NCI-H345 treated with DMSO at 0.1 percent for 48 hours (cell line): ENCODE measurements around the gene TAS2R9.
"Not testable (repeated sequence)": the region's sequence is repeated elsewhere in the genome, so short reads cannot be mapped to it uniquely, and the experiment has no call there.

Source experiments
- DNase-seq: peaks from one replicate; lab custom pipeline; 2025; ENCODE audit not compliant: unreplicated experiment; lab: John Stamatoyannopoulos, UW

TAS2R9 gene, protein sequence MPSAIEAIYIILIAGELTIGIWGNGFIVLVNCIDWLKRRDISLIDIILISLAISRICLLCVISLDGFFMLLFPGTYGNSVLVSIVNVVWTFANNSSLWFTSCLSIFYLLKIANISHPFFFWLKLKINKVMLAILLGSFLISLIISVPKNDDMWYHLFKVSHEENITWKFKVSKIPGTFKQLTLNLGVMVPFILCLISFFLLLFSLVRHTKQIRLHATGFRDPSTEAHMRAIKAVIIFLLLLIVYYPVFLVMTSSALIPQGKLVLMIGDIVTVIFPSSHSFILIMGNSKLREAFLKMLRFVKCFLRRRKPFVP

DNA sequence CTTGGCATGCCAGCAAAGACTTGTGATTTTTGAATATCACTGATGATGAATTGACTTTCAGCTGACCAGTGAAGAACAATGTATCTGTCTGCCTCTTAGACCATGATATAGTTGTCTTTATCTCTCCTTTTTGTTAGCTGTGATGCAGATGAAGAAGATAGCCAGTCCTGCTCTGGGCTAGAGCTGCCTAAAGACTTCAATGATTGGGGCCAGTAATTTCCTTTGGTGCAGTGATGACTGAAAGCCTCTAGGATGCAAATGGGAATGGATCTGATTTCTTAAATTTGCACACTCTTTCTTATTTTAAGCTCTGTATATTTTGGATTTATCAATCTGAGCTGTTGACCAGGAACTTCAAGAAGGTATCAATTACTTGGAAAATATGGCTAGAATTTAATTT, at the start of gene TAS2R9:
Gene TAS2R9, minus strand, starts transcription at position 101 of the 400 bp plus-strand sequence. Its CDS starts 93 bp downstream, at position 8.
- DNase-seq, result no peak

DNA sequence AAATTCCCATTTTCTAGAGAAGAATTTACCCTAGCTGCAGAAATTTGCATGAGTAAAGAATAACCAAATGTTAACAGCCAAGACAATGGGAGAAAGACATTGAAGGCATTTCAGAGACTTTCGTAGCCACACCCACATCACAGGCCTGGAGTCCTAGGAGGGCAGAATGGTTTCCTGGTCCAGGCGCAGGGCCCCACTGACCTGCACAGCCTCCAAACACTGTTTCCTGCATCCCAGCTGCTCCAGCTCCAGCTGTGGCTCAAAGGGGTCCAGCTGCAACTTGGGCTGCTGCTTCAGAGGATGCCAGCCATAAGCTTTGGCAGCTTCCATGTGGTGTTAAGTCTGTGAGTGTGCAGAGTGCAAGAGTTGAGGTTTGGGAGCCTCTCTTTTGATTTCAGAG, 45.8 kb upstream of the TAS2R9 start:
- no peak for DNase-seq

DNA sequence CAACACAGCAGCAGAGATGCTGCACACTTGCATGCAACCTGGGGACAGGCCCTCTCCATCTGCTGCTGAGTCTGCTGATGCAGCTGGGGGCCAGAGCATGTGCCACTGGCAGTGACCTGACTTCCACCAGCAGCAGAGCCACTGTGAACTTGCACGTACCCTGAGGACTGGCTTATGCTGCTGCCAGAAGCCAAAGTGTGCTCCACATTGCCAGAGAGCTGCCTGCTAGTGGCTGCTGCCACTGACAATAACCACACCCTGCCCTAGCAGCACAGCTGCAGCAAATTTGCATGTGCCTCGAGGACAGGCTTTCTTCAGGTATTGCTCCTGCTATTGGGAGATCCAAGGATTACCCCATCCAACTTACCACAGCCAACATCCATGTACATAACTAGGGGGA, 43.8 kb upstream of the TAS2R9 start:
- DNase-seq, result no peak

DNA sequence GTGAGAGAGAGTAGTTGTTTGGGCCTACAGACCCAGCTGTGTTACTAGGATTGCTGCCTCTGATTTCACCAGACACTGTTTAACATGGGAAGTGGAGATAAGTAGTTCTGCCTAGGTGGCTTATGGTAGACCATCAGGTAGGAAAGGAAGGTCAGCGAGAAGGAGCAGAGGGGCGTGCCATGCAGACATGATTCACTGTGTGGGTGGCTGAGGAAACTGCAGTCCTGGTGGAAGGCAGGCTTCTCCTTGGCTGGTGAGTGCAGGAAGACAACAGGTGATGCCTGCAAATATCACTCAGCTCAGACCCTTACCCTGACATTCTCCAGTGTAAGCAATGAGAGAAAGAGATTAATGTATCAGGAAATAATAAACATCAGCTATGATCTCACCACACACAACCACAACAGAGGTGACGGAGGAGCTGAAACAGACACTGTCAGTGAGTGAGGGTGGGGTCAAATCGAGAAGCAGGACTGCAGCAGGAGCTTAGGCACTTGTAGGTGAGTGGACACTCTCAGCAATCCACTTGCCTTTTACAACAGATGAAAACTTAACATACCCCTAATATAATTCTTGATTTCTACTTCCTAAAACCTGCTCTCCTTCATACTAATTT, 41.4 kb upstream of the TAS2R9 start:
- DNase-seq, result no peak

DNA sequence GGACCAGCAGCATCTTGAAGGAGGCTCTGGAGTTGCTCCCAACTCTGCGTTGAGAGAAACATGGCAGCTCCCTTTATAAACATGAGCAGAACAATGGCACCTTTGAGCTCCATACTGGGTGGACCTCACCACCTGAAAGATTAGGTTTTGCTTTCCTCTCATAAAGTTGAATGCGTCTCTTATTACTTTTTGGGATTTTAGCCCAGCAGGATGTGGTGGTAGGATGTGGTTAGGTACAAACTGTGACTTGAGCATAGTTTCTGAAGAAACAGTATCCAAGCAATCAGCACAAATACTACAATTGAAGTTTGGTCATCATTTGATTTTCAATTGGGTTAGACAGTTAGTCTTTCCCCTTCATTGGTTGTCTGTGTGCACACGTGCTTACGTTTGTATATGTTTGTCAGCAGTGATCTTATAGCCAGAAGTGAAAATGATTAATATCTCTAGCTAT, 39.5 kb upstream of the TAS2R9 start, which contains the start of gene PRR4:
Gene PRR4, minus strand, starts transcription at position 51 of the 454 bp plus-strand sequence. Its CDS starts 38 bp downstream, at position 13.
- DNase-seq, result no peak

DNA sequence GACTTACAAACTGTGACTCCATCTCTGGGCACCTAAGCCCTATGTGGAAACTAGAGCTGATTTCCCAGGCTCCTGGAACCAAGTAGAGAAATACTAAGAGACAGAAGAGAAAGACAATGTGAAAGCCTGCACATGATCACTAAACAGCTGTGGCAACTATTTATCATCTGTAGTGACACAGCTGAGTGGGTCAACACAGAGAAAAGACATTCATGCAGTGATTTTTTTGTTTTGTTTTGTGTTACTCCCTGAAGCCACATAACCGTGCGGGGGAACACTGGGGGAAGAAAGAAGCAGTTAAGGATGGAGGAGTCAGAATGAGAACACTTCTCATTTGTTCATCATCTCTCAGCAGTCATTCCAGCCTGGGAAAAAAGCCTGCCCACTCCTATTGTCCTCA, 37.8 kb upstream of the TAS2R9 start:
- no peak for DNase-seq

DNA sequence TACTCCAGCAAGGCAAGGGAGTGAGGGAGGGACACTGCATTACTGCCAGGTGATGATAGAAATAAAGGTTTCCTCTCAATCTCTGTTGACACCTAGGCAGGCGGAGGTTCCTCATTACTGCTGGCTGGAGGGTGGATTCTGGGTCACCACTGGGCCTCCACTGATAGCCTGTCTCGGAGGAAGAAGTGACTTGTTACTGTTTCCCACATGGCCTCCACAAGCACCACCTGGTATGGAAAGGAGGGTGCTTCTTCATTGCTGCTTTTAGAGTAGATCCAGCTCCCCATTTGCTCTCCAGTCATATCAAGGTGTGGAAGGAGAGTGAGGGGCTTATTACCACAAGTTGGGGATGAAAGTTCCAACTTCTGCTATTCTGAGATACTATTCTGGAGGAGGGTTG, 32.9 kb upstream of the TAS2R9 start:
- no peak for DNase-seq

DNA sequence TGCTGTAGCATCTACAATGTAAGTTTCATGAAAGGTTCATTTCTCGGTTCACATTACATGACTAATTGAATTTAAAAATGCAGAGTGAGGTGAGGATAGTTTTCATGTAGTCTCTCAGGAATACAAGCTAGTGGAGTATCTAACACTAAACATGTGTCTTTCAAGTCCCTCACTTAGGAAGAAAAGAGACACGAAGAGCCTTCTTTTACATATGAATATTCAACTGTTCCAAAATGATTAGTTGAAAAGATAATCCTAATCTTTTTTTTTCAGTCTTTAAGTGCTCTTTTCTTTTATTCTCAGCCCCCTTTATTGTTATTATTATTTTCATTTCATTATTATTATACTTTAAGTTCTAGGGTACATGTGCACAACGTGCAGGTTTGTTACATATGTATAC, 28.5 kb upstream of the TAS2R9 start:
- DNase-seq, result no peak

DNA sequence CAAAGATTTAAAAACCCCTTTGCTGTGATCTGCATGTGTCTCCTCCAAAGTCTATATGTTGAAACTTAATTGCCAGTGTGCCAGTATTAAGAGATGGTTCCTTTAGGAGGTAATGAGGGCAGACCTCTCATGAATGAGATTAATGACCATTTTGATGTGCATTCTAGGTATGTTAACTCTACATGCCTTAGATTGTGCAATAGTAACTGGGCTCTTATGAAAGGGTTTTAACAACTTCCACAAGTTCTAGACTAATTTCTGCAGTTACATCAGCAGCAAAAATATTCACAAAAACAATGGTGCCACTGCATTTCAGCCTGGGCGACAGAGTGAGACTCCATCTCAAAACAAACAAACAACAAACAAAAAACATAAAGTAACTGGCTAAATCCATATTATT, 20.0 kb upstream of the TAS2R9 start:
- DNase-seq, result no peak

DNA sequence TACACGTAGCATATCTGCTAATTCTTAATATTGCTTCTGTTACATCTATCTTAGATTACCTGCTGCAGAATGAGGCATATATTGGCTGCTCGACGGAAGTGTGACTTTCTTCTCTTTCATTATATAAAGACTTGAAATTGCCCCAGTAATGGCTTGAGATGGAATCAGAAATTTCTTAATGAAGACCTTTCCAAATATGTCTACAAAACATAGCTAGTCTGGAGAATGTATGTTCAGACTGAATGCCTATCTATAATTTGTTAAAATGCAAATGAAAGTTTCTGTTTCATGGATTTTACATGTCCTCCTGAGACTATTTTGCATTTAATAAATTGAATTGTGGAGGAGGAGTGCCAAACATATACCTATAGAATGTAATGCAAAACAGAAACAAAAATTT, 16.3 kb upstream of the TAS2R9 start, which contains the start of gene TAS2R10:
Gene TAS2R10, minus strand, starts transcription at position 101 of the 400 bp plus-strand sequence. Its CDS starts 89 bp downstream, at position 12.
- no peak for DNase-seq

DNA sequence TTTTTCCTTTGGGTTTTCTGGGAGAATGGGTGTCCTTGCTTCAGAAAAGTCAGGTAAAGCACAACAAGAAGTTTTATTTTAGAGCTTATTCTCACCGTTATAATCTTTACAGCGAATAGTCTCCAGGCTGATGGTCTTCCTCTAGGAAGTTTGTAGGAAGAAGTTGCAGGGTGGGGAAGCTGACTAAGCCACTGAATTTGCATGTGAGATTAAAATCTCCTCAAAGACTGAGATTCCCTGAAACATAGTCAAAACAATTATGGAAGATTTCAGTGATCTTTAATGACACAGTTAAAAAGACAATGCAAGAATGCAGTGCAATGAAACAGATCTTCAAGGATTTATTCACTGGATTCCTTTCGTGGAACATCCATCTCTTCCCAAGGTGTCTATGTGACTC, 15.0 kb upstream of the TAS2R9 start:
- no peak for DNase-seq

DNA sequence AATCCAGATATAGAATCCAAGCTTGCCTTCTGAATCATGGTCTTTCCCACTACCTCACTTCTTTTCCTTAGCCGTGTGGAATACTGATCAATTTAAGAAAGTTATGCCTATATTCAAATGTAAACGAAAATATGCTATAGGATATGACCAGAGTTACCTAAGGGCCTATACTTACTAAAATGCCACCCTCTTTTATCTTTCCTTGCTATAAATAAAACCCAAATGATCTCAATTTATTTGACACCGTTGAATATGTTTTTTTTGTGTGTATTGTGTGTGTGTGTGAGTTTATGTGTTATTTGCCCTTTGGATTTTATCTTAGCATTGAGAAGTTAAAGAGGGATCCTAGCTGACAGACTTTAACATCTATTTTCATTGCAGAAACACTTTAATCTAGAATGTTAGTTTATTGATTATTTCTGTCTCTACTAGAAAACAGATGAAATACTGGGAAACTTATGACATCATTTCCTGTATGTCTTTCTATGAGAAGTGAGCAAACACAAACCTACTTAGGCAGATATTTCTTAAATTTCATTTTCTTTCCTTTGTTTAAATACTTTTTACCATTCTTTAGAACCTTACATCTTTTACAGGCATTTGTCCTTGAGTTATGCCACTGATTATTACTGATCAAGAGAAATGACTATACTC, 2.0 kb upstream of the TAS2R9 start:
- DNase-seq, result no peak

DNA sequence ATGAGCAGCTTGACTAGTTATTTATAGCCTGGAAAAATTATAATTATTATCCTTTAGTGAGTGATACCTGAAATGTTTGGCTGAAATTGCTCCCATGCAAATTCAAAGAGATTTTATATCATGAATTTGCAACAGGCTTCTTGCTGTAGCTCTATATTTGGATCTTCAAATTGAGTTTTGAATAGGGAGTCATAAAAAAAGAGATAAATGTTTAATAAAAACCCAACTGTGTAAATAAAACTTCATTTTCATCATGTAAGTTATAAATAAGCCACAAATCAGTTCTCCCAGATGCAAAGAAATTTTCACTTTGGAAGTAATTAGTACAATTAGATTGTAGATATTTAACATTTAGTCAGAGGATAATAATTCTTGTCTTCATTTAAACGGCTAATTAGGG, 2.8 kb downstream of the TAS2R9 start, which contains the start of gene TAS2R8:
Gene TAS2R8, minus strand, starts transcription at position 101 of the 400 bp plus-strand sequence. CDS start 306 bp downstream, outside the sequence.
- no peak for DNase-seq

DNA sequence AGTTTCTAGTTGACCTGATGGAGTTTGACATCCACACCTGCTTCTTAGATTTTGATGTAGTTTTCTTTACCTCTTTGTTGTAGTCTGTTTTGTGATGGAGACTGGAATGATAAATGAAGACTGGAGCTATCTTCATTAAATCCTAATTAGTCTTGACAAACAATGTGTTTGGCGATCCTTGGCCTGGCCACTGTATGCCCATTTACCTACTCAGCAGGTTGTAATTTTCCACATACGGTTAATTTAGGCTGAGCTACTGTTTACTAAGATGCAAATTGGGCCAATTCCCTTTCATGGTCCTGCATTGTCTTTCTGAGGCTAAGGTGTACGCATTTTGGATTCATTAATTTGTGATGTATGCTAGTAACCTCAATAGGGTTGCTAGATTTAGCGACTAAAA, 7.4 kb downstream of the TAS2R9 start, which contains the start of gene TAS2R7:
Gene TAS2R7, minus strand, starts transcription at position 41 of the 400 bp plus-strand sequence. CDS start 57 bp downstream, outside the sequence.
- DNase-seq, result no peak

DNA sequence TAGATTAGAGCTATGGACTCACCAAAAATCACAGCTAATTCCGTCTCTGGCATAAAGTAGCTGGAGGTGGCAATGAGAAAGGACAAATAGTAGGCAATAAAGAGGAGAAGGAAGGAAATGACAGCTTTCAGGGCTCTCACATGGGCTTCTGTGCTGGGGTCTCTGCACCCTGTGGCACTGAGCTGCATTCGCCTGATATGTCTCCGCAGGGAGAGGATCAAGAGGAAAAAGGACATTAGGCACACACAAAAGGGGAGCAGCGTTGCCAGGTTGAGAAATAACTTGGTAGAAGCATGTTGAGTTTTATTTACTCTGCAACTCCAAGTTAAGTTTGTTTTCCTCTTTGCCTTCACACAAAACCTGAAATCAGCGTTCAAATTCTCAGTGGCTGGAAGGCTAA, 8.2 kb downstream of the TAS2R9 start:
- no peak for DNase-seq

DNA sequence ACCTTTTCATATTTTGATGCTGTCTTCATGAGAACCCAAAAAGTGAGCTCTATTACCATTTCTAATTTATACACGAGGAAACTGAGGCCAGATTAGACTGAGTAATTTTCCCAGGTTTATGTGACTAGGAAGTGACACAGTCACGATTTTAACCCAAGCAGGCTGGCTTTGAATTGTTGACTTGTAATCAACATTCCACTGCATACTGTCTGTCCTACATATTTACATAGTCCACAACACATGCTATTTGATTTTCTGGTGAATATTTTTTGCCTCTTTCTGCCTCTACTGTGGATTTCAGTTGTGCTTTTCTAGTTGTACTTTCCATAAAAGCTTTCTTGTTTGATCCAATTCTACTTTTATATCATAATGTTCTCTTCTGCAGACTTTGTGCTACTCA, 15.7 kb downstream of the TAS2R9 start:
- DNase-seq, result no peak

DNA sequence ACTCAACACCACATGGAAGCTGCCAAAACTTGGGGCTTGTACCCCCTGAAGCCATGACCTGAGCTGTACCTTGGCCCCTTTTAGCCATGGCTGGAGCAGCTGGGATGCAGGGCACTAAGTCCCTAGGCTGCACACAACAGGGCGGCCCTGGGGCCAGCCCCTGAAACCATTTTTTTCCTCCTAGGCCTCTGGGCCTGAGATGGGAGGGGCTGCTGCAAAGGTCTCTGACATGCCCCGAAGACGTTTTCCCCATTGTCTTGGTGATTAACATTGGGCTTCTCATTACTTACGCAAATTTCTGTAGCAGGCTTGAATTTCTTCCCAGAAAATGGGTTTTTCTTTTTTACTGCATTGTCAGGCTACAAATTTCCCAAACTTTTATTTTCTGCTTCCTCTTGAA, 18.2 kb downstream of the TAS2R9 start:
- DNase-seq, result not testable (repeated sequence)

DNA sequence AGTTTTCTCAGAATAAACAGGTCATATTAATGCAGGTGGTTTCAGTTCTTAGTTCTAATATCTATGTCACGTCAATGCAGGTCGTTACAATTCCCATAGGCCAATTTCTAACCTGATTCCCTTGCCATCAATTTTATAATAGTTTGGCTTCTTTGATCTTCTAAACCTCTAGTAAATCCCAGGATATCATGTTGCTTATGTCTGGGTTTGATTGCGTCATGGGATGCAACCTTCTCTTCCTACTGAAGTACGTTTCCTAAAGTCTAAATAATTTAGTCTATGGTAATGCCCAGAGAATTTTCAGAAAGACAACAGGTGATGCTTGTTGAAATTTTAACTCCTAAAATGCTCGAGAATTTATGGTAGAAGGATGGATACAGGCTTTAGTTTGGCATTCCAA, 26.7 kb downstream of the TAS2R9 start:
- DNase-seq, result no peak

DNA sequence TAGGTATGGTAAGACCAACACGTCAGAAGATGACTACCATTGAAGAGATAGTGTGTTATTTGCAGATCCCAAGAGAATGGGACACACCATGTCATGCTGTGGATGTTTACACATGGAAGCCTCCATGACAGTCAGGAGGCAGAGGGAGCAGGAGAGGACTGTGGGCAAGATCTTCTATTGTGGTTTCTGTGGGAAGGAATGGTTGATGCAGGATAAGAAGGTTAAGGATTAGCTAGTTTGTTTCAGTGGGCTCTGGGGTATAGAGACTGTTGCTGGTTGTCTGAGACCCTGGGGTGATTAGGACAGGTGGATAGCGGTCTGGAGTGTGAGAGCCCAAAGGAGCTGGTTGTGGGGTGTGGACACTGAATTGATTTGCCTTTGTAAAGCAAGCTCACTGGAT, 30.9 kb downstream of the TAS2R9 start:
- DNase-seq, result no peak

DNA sequence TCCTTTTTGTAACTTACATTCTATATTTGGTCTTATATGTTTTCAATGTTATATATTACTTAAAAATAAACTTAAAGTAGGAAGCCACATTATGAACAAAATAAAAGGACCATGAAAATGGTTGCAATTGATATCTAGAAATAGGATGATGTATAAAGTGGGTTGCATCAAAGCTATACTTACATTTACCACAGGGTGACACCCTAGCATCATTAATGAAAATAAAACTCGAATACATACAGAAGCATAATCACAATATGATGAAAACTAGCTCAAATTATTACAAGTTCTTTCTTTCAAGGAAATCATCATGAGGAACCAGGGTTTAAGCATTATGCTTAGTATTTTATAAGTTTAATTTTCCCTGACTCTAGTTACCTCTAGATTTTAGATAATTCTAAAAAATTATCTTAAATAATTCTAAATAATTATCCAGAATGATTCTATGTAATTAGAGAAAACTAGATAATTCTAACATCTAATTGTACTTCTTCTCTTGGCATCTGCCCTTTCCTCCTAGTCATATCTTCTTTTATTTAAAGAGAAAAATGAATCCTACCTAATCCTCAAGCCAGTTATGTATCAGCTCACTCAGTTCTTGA, 38.7 kb downstream of the TAS2R9 start:
- DNase-seq, result peak; percentile 26

DNA sequence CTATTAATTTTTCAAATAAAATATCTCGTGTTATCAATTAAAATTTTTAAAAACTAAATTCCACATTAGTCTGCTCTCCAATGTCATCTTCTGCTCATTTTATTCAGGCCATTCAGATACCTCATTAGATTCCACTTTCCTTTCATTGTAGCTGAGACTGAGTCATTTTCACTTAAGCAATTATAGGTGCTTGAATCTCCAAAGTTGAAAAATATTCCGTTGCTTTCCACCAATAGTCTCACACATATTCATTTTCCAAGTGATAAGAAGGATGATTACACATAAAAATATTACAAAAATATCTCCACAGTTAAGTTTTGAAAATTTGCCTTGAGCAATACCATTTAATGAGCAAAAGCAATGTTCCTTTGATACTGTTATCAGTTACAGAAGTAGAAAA, 50.3 kb downstream of the TAS2R9 start:
- no peak for DNase-seq
